HepG2 (cell line): ENCODE results near the gene PSAP. TPM values are rescaled to one million over a fixed set of nuclear protein-coding genes. Genes with fewer than 3 reads are reported as not detected.

Experiments used
- ATAC-seq: fragments of 200-7000 bp; cut with Tn5 transposase; 3 replicates; pipeline ENCODE4 v1.9.1; 2020; ENCODE audit warnings: mild to moderate bottlenecking, moderate library complexity
- BruUV-seq: library from RNA; stranded (reverse); fragments of 400-500 nt; replicated peaks from 2 replicates; lab custom pipeline; 2021; lab: Mats Ljungman, UMichigan
- CTCF ChIA-PET: fragments of 300-600 bp; formaldehyde crosslinking; extraction: SDS; loops from one replicate; lab custom pipeline; 2021; ENCODE audit warnings: low total read pairs, inconsistent platforms, low intra/inter-chr PET ratio; lab: Yijun Ruan, JAX
- POLR2A ChIA-PET: fragments of 350-600 bp; sonication (Branson Sonifier 250); formaldehyde crosslinking; loops from one replicate; lab custom pipeline; 2020; ENCODE audit warnings: antibody characterized with exemption, inconsistent platforms; lab: Yijun Ruan, JAX
- DNase-seq: peaks from one replicate; pipeline ENCODE4 v3.0.0-alpha.2; 2015; ENCODE audit warnings: low spot score
- FAIRE-seq: peaks from 3 replicates; lab custom pipeline; 2011; peaks lifted over from hg19 to GRCh38; lab: Jason Lieb, UNC
- H2AFZ ChIP-seq: one replicate; pipeline ENCODE4 v1.6.1; 2011; ENCODE audit warnings: low read length, inconsistent platforms
- H3K27ac ChIP-seq: fragments of 300-600 bp; 3 replicates; pipeline ENCODE4 v1.8.0; 2011; ENCODE audit warnings: mixed run types, mild to moderate bottlenecking, mixed read lengths, low read length, inconsistent platforms; ENCODE audit not compliant: insufficient read depth; ENCODE audit errors: extremely low read length
- H3K27me3 ChIP-seq, 2 experiments: fragments of 200-600 bp in 1 of 2; 2 replicates in 1 of 2; 3 replicates in 1 of 2; pipeline versions ENCODE4 v1.6.0 to v1.8.0; 2011; ENCODE audit warnings: low read length in 2 of 2, mild to moderate bottlenecking in 2 of 2, moderate library complexity in 2 of 2, inconsistent platforms in 1 of 2; ENCODE audit not compliant: insufficient read depth in 2 of 2, control insufficient read depth in 1 of 2
- H3K36me3 ChIP-seq, 2 experiments: fragments of 200-600 bp in 1 of 2; replicated peaks in 1 of 2; 2 replicates in 1 of 2; 3 replicates in 1 of 2; pipeline versions ENCODE4 v1.5.1 to v1.8.0; 2011; ENCODE audit warnings: low read length in 2 of 2, inconsistent platforms in 1 of 2; ENCODE audit not compliant: insufficient read depth in 2 of 2, control insufficient read depth in 1 of 2
- H3K4me1 ChIP-seq: 2 replicates; pipeline ENCODE4 v1.5.1; 2012; ENCODE audit warnings: low read length, inconsistent platforms; ENCODE audit not compliant: insufficient read depth
- H3K4me2 ChIP-seq: 2 replicates; pipeline ENCODE4 v1.6.0; 2011; ENCODE audit warnings: low read depth, low read length, inconsistent platforms
- H3K4me3 ChIP-seq, 3 experiments: fragments of 200-600 bp in 1 of 3; sonication (generic), shearing (Covaris generic) in 1 of 3; replicated peaks in 1 of 3; 2 replicates each; pipeline ENCODE4 v1.5.1; 2011 to 2016; ENCODE audit warnings: low read length in 3 of 3, inconsistent platforms in 2 of 3, low read depth in 2 of 3, mild to moderate bottlenecking in 2 of 3, control low read depth in 1 of 3, mixed read lengths in 1 of 3; ENCODE audit not compliant: insufficient read depth in 1 of 3
- H3K79me2 ChIP-seq: one replicate; pipeline ENCODE4 v1.6.1; 2011; ENCODE audit warnings: low read length, inconsistent platforms; ENCODE audit not compliant: insufficient read depth
- H3K9ac ChIP-seq: 2 replicates; pipeline ENCODE4 v1.6.0; 2011; ENCODE audit warnings: mild to moderate bottlenecking, low read depth, low read length, inconsistent platforms; ENCODE audit not compliant: insufficient read depth
- H3K9me3 ChIP-seq: 2 replicates; pipeline ENCODE4 v1.5.1; 2012; ENCODE audit warnings: mild to moderate bottlenecking, low read length
- H4K20me1 ChIP-seq: 2 replicates; pipeline ENCODE4 v1.6.0; 2011; ENCODE audit warnings: inconsistent platforms, mild to moderate bottlenecking, low read length, moderate library complexity; ENCODE audit not compliant: insufficient read depth
- AKAP8 ChIP-seq: sonication (generic); formaldehyde crosslinking; IDR thresholded peaks from 2 replicates; pipeline ENCODE4 v1.5.1; 2020; ENCODE audit warnings: mild to moderate bottlenecking, missing genetic modification reagents
- ATAD3A ChIP-seq: sonication (generic); formaldehyde crosslinking; IDR thresholded peaks from 2 replicates; pipeline ENCODE4 v1.4.0; 2020; ENCODE audit warnings: missing genetic modification reagents
- FOXC1 ChIP-seq: sonication (generic); formaldehyde crosslinking; IDR thresholded peaks from 2 replicates; pipeline ENCODE4 v1.8.0; 2022; ENCODE audit warnings: mild to moderate bottlenecking, missing genetic modification reagents, borderline replicate concordance
- HHEX ChIP-seq: IDR thresholded peaks from 2 replicates; pipeline ENCODE4 v1.6.1; 2016; ENCODE audit warnings: control low read depth
- KDM4B ChIP-seq: sonication (generic); formaldehyde crosslinking; IDR thresholded peaks from 2 replicates; pipeline ENCODE4 v1.4.0; 2020; ENCODE audit warnings: missing genetic modification reagents
- KDM6A ChIP-seq: IDR thresholded peaks from 2 replicates; pipeline ENCODE4 v1.6.1; 2016; ENCODE audit warnings: low read depth
- NKX3-1 ChIP-seq: sonication (generic); formaldehyde crosslinking; IDR thresholded peaks from 2 replicates; pipeline ENCODE4 v1.5.0; 2020; ENCODE audit warnings: missing genetic modification reagents
- REL ChIP-seq: sonication (generic); formaldehyde crosslinking; conservative IDR thresholded peaks from 2 replicates; pipeline ENCODE4 v1.8.0; 2022; ENCODE audit warnings: mild to moderate bottlenecking, missing genetic modification reagents, moderate library complexity
- SRF ChIP-seq: IDR thresholded peaks from 2 replicates; pipeline ENCODE4 v1.6.1; 2011; ENCODE audit warnings: mild to moderate bottlenecking, low read depth, low read length, moderate library complexity
- ZNF30 ChIP-seq: sonication (generic); formaldehyde crosslinking; IDR thresholded peaks from 2 replicates; pipeline ENCODE4 v1.5.0; 2020; ENCODE audit warnings: mild to moderate bottlenecking, missing genetic modification reagents
- ZNF768 ChIP-seq: sonication (generic); formaldehyde crosslinking; IDR thresholded peaks from 2 replicates; pipeline ENCODE4 v1.4.0; 2020; ENCODE audit warnings: missing genetic modification reagents
- ZNF788 ChIP-seq: sonication (generic); formaldehyde crosslinking; IDR thresholded peaks from 2 replicates; pipeline ENCODE4 v1.5.0; 2020; ENCODE audit warnings: mild to moderate bottlenecking, missing genetic modification reagents, borderline replicate concordance
- WGBS: methylation state at CpG from one replicate; pipeline ENCODE4 v1.1.6; 2017; ENCODE audit warnings: low lambda C conversion rate; 5-methylcytosine and 5-hydroxymethylcytosine counted together
- in situ Hi-C: cut with HindIII; loops from 2 replicates; pipeline ENCODE4 v1.10.0; 2017; ENCODE audit warnings: low pct_unique_long_range_greater_than_20kb; ENCODE audit not compliant: extremely low pct_ligation_motif_present
- intact Hi-C: fragments of 100-400 bp; cut with micrococcal nuclease; formaldehyde crosslinking; loops from one replicate; pipeline ENCODE4 v1.10.0; 2022; ENCODE audit not compliant: unreplicated experiment
- polyA plus RNA-seq, 8 experiments: library from polyadenylated mRNA; depleted of rRNA in 3 of 8; stranded (reverse) in 7 of 8; unstranded in 1 of 8; fragments of >200 nt; fragmentation: Illumina TruSeq in 4 of 8; extraction: Trizol in 4 of 8; gene quantifications; 2 replicates each; pipeline versions ENCODE4 v1.2.1 to v1.2.3, GENCODE V29; 2011 to 2016; ENCODE audit warnings: low read depth in 4 of 8, missing spikeins in 1 of 8, mixed read lengths in 1 of 8; ENCODE audit not compliant: insufficient read depth in 1 of 8
- total RNA-seq, 5 experiments: library from RNA; depleted of rRNA; stranded (reverse); fragments of >200 nt; fragmentation: Illumina TruSeq; extraction: Trizol; gene quantifications; 2 replicates each; pipeline ENCODE4 v1.2.3, GENCODE V29; 2016; ENCODE audit warnings: low read depth in 1 of 5
- TF ChIP-seq, protein P1 (sequence below): sonication (generic); formaldehyde crosslinking; IDR thresholded peaks from 2 replicates; pipeline ENCODE4 v1.8.1; 2022; ENCODE audit warnings: mild to moderate bottlenecking, missing genetic modification reagents
- TF ChIP-seq, protein P2 (sequence below): sonication (generic); formaldehyde crosslinking; IDR thresholded peaks from 2 replicates; pipeline ENCODE4 v1.4.0; 2020; ENCODE audit warnings: mild to moderate bottlenecking, missing genetic modification reagents
- TF ChIP-seq, protein P3 (sequence below): sonication (generic); formaldehyde crosslinking; IDR thresholded peaks from 2 replicates; pipeline ENCODE4 v1.4.0; 2020; ENCODE audit warnings: missing genetic modification reagents

The PSAP gene
- total and polyA plus RNA-seq, 2 of the 13 experiments (the other 11 are each of a cell fraction or from before 2014, with no cell fraction given): 323 to 643 TPM

GRCh38 chr10:71828702-71829101, 22.3 kb downstream of the PSAP start:
- Histone ChIP-seq H3K4me2 (no peak overlapping the region), H3K27ac (no peak overlapping the region), H4K20me1 (peaks cover 13% of the 10 kb centered on the region; the same call in 1 of the 2 replicates), H3K4me3 (no peak overlapping the region)
- no TSS peak for BruUV-seq
- no peak for TF ChIP-seq ZNF30 (CRISPR knock-in tag)
- no peak for TF ChIP-seq ATAD3A (CRISPR knock-in tag)
- TF ChIP-seq FOXC1 (CRISPR knock-in tag): no peak
- TF ChIP-seq HHEX (CRISPR knock-in tag): no peak
- no peak for TF ChIP-seq SRF
- no peak for TF ChIP-seq AKAP8 (CRISPR knock-in tag)
- TF ChIP-seq KDM6A: no peak
- no peak for TF ChIP-seq KDM4B (CRISPR knock-in tag)
- TF ChIP-seq, protein P1, sequence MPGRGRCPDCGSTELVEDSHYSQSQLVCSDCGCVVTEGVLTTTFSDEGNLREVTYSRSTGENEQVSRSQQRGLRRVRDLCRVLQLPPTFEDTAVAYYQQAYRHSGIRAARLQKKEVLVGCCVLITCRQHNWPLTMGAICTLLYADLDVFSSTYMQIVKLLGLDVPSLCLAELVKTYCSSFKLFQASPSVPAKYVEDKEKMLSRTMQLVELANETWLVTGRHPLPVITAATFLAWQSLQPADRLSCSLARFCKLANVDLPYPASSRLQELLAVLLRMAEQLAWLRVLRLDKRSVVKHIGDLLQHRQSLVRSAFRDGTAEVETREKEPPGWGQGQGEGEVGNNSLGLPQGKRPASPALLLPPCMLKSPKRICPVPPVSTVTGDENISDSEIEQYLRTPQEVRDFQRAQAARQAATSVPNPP: no peak
- TF ChIP-seq ZNF788: no peak
- TF ChIP-seq NKX3-1 (CRISPR knock-in tag): no peak
- TF ChIP-seq, protein P2, sequence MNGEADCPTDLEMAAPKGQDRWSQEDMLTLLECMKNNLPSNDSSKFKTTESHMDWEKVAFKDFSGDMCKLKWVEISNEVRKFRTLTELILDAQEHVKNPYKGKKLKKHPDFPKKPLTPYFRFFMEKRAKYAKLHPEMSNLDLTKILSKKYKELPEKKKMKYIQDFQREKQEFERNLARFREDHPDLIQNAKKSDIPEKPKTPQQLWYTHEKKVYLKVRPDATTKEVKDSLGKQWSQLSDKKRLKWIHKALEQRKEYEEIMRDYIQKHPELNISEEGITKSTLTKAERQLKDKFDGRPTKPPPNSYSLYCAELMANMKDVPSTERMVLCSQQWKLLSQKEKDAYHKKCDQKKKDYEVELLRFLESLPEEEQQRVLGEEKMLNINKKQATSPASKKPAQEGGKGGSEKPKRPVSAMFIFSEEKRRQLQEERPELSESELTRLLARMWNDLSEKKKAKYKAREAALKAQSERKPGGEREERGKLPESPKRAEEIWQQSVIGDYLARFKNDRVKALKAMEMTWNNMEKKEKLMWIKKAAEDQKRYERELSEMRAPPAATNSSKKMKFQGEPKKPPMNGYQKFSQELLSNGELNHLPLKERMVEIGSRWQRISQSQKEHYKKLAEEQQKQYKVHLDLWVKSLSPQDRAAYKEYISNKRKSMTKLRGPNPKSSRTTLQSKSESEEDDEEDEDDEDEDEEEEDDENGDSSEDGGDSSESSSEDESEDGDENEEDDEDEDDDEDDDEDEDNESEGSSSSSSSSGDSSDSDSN: no peak
- TF ChIP-seq, protein P3, sequence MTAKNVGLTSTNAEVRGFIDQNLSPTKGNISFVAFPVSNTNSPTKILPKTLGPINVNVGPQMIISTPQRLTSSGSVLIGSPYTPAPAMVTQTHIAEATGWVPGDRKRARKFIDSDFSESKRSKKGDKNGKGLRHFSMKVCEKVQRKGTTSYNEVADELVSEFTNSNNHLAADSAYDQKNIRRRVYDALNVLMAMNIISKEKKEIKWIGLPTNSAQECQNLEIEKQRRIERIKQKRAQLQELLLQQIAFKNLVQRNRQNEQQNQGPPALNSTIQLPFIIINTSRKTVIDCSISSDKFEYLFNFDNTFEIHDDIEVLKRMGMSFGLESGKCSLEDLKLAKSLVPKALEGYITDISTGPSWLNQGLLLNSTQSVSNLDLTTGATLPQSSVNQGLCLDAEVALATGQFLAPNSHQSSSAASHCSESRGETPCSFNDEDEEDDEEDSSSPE (CRISPR knock-in tag): no peak
- no peak for TF ChIP-seq REL (CRISPR knock-in tag)
- TF ChIP-seq ZNF768 (CRISPR knock-in tag): no peak
- TF ChIP-seq, all 625 proteins: peak for 0
- in situ Hi-C loops: no loop called here
- no peaks in the 10 kb centered on the region for H3K4me1 ChIP-seq
- no peaks in the 10 kb centered on the region for H3K9me3 ChIP-seq
- H3K9ac ChIP-seq: no peak overlapping the region
- H3K79me2 ChIP-seq: peaks cover 14% of the 10 kb centered on the region
- intact Hi-C loops: no loop called here
- ChIA-PET CTCF (interaction anchor here (0.7 kb wide), 1 partner anchor 1443 kb away, joined by 3 read pairs; no protein-coding TSS in a partner anchor), POLR2A (interaction anchor here (1.0 kb wide), 1 partner anchor 22 kb away, joined by 3 read pairs; the partner anchor contains the start of gene PSAP)
- H3K36me3 ChIP-seq: peaks cover 53 to 89% of the 10 kb centered on the region in 2 experiments
- WGBS: 97% methylated on average over 6 of the region's 7 CpGs
- no peak overlapping the region for H2AFZ ChIP-seq
- ATAC-seq (no peak), DNase-seq (no peak), FAIRE-seq (no peak)
- no peaks in the 10 kb centered on the region for H3K27me3 ChIP-seq
